GM21786 (cell line): ENCODE results near the gene GPC5.
"Not testable (repeated sequence)": the region's sequence is repeated elsewhere in the genome, so short reads cannot be mapped to it uniquely, and the experiment has no call there.

Experiments used
- ATAC-seq: cut with Tn5 transposase; IDR thresholded peaks from one replicate; pipeline ENCODE4 v1.9.1; 2021; ENCODE audit not compliant: unreplicated experiment

GPC5 gene

GRCh38 chr13:92224825-92225224 lies 826.4 kb downstream of the GPC5 start:
- ATAC-seq, result no peak

- ATAC-seq, result no peak
Measured at GRCh38 chr13:92225861-92226260, 827.4 kb downstream of the GPC5 start.

GRCh38 chr13:92232871-92233270 lies 834.5 kb downstream of the GPC5 start:
- ATAC-seq, result no peak

GRCh38 chr13:92251671-92252210 lies 853.3 kb downstream of the GPC5 start:
- no peak for ATAC-seq

- no peak for ATAC-seq
Measured at GRCh38 chr13:92255526-92255925, 857.1 kb downstream of the GPC5 start.

- no peak for ATAC-seq
Measured at GRCh38 chr13:92256211-92256610, 857.8 kb downstream of the GPC5 start.

- no peak for ATAC-seq
Measured at GRCh38 chr13:92259046-92259445, 860.6 kb downstream of the GPC5 start.

GRCh38 chr13:92259523-92259922 lies 861.1 kb downstream of the GPC5 start:
- no peak for ATAC-seq

- ATAC-seq, result no peak
Measured at GRCh38 chr13:92260363-92260762, 861.9 kb downstream of the GPC5 start.

GRCh38 chr13:92262100-92262788 lies 863.8 kb downstream of the GPC5 start:
- ATAC-seq, result no peak

- no peak for ATAC-seq
Measured at GRCh38 chr13:92265408-92265807, 867.0 kb downstream of the GPC5 start.

- no peak for ATAC-seq
Measured at GRCh38 chr13:92270990-92271389, 872.6 kb downstream of the GPC5 start.

- ATAC-seq, result no peak
Measured at GRCh38 chr13:92272177-92272576, 873.8 kb downstream of the GPC5 start.

GRCh38 chr13:92280986-92281385 lies 882.6 kb downstream of the GPC5 start:
- not testable (repeated sequence) for ATAC-seq

GRCh38 chr13:92290718-92291307 lies 892.4 kb downstream of the GPC5 start:
- ATAC-seq, result not testable (repeated sequence)

- not testable (repeated sequence) for ATAC-seq
Measured at GRCh38 chr13:92294533-92294932, 896.1 kb downstream of the GPC5 start.

GRCh38 chr13:92296154-92296671 lies 897.8 kb downstream of the GPC5 start:
- not testable (repeated sequence) for ATAC-seq

- no peak for ATAC-seq
Measured at GRCh38 chr13:92297971-92298942, 899.8 kb downstream of the GPC5 start.

GRCh38 chr13:92300651-92301050 lies 902.2 kb downstream of the GPC5 start:
- ATAC-seq, result no peak

GRCh38 chr13:92303428-92303827 lies 905.0 kb downstream of the GPC5 start:
- ATAC-seq, result no peak

GRCh38 chr13:92307752-92308151 lies 909.3 kb downstream of the GPC5 start:
- ATAC-seq, result no peak
